Sigmoid colon (tissue), 7 donors: ENCODE data around the gene PSG3. TPM values are rescaled to one million over a fixed set of nuclear protein-coding genes. Genes with fewer than 3 reads are reported as not detected.
"Not testable (repeated sequence)": the region's sequence is repeated elsewhere in the genome, so short reads cannot be mapped to it uniquely, and the experiment has no call there.

Experiments
- DNase-seq: peaks from one replicate; pipeline ENCODE4 v3.0.0-alpha.2; 2019
- H3K27ac ChIP-seq, 4 donors: fragments of 200-600 bp; sonication (generic); one replicate each; pipeline ENCODE4 v1.5.1; 2016 to 2019; ENCODE audit warnings: mild to moderate bottlenecking in 1 of 4
- H3K27me3 ChIP-seq, 3 donors: fragments of 200-600 bp; sonication (generic); one replicate each; pipeline ENCODE4 v1.5.1; 2019; ENCODE audit warnings: mild to moderate bottlenecking in 1 of 3
- H3K36me3 ChIP-seq, 4 donors: fragments of 200-600 bp; sonication (generic); one replicate each; pipeline ENCODE4 v1.5.1; 2016 to 2019
- H3K4me1 ChIP-seq, 4 donors: fragments of 200-600 bp; sonication (generic); one replicate each; pipeline ENCODE4 v1.5.1; 2017 to 2019
- H3K4me3 ChIP-seq, 4 donors: fragments of 200-600 bp; sonication (generic); one replicate each; pipeline ENCODE4 v1.5.1; 2017 to 2019; ENCODE audit warnings: mild to moderate bottlenecking in 2 of 4, moderate library complexity in 1 of 4
- H3K9me3 ChIP-seq, 4 donors: fragments of 200-600 bp in 3 of 4; sonication (generic) in 3 of 4; one replicate each; pipeline versions ENCODE4 v1.5.1 to v1.6.1; 2013 to 2019
- CTCF ChIP-seq, 4 experiments: fragments of 450-650 bp in 3 of 4; fragments of 200-600 bp in 1 of 4; IDR thresholded peaks; one replicate each; pipeline ENCODE4 v1.5.1; 2016 to 2019; ENCODE audit warnings: antibody characterized with exemption in 4 of 4, mild to moderate bottlenecking in 3 of 4, moderate library complexity in 2 of 4
- EP300 ChIP-seq, 4 donors: sonication (generic); formaldehyde crosslinking; IDR thresholded peaks; one replicate each; pipeline ENCODE4 v1.6.1; 2017; ENCODE audit warnings: antibody characterized with exemption in 4 of 4
- POLR2A ChIP-seq, 2 donors: fragments of 450-650 bp; IDR thresholded peaks; one replicate each; pipeline ENCODE4 v1.6.1; 2016; ENCODE audit warnings: antibody characterized with exemption in 2 of 2, mild to moderate bottlenecking in 2 of 2, moderate library complexity in 2 of 2
- POLR2AphosphoS5 ChIP-seq, 4 donors: sonication (generic); formaldehyde crosslinking; IDR thresholded peaks; one replicate each; pipeline ENCODE4 v1.6.1; 2017; ENCODE audit warnings: antibody characterized with exemption in 4 of 4
- WGBS, 2 donors: extraction: QIAGEN DNeasy Blood & Tissue Kit; methylation state at CpG; one replicate each; pipeline ENCODE4 v1.1.7; 2013; 5-methylcytosine and 5-hydroxymethylcytosine counted together
- intact Hi-C: fragments of 100-400 bp; cut with DNase I; formaldehyde crosslinking; loops from one replicate; pipeline ENCODE4 v1.15.1; 2023
- polyA plus RNA-seq, 3 donors: library from polyadenylated mRNA; stranded (reverse); fragments of 200-250 nt; gene quantifications; one replicate each; pipeline ENCODE4 v1.2.3, GENCODE V29; 2013
- total RNA-seq, 4 donors: library from RNA; depleted of rRNA; stranded (reverse); fragments of >200 nt; gene quantifications; one replicate each; pipeline ENCODE4 v1.1.0, GENCODE V29; 2016
- donor health status: healthy with polysubstance abuse.
- donor health status: Bipolar disorder and iron deficiency.
- donor health status: healthy.

Gene PSG3
- total and polyA plus RNA-seq, 7 donors, result not detected

- DNase-seq, intact Hi-C loops, H3K27ac ChIP-seq, H3K9me3 ChIP-seq, H3K4me3 ChIP-seq, H3K36me3 ChIP-seq, H3K4me1 ChIP-seq, H3K27me3 ChIP-seq: not testable (repeated sequence)
- TF ChIP-seq CTCF (IDR thresholded peaks at IDR 0.05), result peak in 2 of 4 experiments; percentile 9 to 48
- WGBS, 2 donors, result 27 to 31% methylated on average over 14 of the region's 14 CpGs
Observed at GRCh38 chr19:42741726-42742607, 1.7 kb upstream of the PSG3 start.

- H3K4me3 ChIP-seq, H3K27me3 ChIP-seq, H3K9me3 ChIP-seq, intact Hi-C loops, DNase-seq, H3K36me3 ChIP-seq, H3K4me1 ChIP-seq, H3K27ac ChIP-seq: not testable (repeated sequence)
- 57 to 61% methylated on average over 2 of the region's 2 CpGs for WGBS, 2 donors
Observed at GRCh38 chr19:42737581-42738011, 2.7 kb downstream of the PSG3 start.

DNA sequence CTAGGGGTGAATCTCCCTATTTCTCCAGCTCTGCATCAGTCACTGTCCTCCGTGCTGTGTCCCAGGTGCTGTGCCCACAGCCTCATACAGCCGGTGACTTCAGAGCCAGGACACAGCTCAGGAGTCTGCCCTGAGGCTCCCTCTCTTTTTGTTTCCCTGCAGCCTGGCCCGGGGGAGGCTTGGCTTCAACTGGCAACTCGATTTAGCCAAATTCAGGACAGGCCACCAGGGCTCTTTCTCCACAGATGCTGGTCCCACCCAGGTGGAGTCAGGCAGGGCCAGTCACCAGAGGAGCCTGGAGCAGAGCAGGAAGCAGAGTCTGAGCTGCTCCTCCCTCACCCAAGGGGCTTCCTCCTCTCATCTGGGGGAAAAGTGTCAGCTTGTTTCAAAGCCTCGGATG, 11.9 kb downstream of the PSG3 start:
- H3K27me3 ChIP-seq, DNase-seq, H3K27ac ChIP-seq, H3K4me3 ChIP-seq, intact Hi-C loops, H3K36me3 ChIP-seq, H3K9me3 ChIP-seq, H3K4me1 ChIP-seq: not testable (repeated sequence)
- 64 to 68% methylated on average over 5 of the region's 5 CpGs for WGBS, 2 donors

DNA sequence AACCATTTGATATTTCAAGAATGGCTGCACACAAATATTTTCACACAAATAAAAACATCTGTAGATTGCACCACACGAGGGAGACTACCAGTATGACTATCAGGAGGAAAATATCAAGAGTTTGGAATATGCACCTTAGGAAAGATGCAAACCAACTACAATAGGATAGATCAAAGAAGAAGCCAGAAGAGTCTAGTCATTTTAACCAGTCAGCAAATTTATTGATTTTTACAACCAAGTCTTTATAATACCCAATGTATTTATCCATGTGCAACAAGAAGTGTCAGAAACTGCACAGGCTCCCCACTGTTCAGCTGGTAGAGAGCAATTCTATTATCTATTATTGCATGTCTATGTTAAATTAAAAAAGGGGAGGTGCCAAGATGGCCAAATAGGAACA, 26.3 kb downstream of the PSG3 start:
- H3K9me3 ChIP-seq, intact Hi-C loops, H3K4me3 ChIP-seq, H3K36me3 ChIP-seq, H3K27ac ChIP-seq, H3K27me3 ChIP-seq, DNase-seq, H3K4me1 ChIP-seq: not testable (repeated sequence)
- WGBS, 2 donors, result 65 to 82% methylated on average over 1 of the region's 1 CpG

DNA sequence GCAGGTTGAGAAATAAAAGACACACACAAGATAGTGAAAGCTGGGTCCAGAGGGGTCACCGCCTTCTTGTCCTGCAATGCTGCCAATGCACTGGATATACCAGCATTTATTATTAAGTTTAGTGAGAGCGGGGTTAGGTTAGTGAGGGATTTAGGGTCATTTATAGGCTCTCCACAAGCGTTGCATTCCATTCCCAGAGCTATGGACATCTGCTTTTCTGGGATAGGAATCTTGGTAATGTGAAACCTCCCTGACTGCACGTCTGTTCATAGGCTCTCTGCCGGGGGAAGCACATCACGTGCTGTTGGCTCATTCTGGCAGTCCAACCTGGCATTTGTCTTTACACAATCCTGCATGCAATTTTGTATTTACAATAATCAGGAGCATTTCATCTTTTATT, 27.5 kb downstream of the PSG3 start:
- H3K27me3 ChIP-seq, intact Hi-C loops, H3K36me3 ChIP-seq, H3K4me3 ChIP-seq, DNase-seq, H3K4me1 ChIP-seq, H3K9me3 ChIP-seq, H3K27ac ChIP-seq: not testable (repeated sequence)
- 74 to 79% methylated on average over 6 of the region's 6 CpGs for WGBS, 2 donors

- H3K9me3 ChIP-seq, H3K4me3 ChIP-seq, H3K27me3 ChIP-seq, H3K27ac ChIP-seq, intact Hi-C loops, H3K36me3 ChIP-seq, DNase-seq, H3K4me1 ChIP-seq: not testable (repeated sequence)
- WGBS, 2 donors, result 37 to 59% methylated on average over 1 of the region's 1 CpG
Observed at GRCh38 chr19:42710986-42711385, 29.3 kb downstream of the PSG3 start.

DNA sequence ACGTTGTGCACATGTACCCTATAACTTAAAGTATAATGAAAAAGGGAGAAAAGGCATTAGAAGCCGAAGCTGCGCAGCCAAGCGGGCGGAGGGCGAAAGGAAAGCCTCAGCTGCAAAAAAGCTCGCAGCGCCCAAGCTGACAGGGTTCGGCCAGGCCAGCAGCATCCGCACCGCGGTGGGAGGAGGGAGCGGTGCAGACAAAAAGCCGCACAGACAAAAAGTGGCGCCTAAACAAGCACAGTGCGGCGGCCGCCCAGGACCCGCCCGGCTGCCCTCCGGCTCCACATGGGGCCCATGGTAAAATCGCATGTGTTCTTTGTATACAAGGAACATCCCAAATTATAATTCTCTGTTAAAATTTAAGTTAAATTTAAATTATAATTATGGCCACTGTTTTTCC, 42.4 kb downstream of the PSG3 start:
- Histone ChIP-seq H3K27ac (no peak overlapping the region), H3K36me3 (no peaks in the 10 kb centered on the region), H3K4me1 (no peaks in the 10 kb centered on the region), H3K4me3 (no peak overlapping the region), H3K9me3 (no peaks in the 10 kb centered on the region), H3K27me3 (peaks cover 0 to 41% (median 14%) of the 10 kb centered on the region in 3 donors)
- TF ChIP-seq POLR2AphosphoS5 (IDR thresholded peaks at IDR 0.05) (no peak), EP300 (IDR thresholded peaks at IDR 0.05) (no peak), POLR2A (IDR thresholded peaks at IDR 0.05) (no peak), CTCF (IDR thresholded peaks at IDR 0.05) (no peak)
- intact Hi-C loops, result no loop called here
- 27 to 63% methylated on average over 22 of the region's 22 CpGs for WGBS, 2 donors
- DNase-seq, result no peak
